ENCODE measurements around the gene SLC22A2.

SLC22A2 gene

GRCh38 chr6:160227038-160227768 is 31.4 kb downstream of the SLC22A2 start:
- TF ChIP-seq TAF1 (IDR thresholded peaks at IDR 0.05; ENCODE audit: low read depth) (no peak), TEAD4 (IDR thresholded peaks at IDR 0.05) (no peak), NFIC (IDR thresholded peaks at IDR 0.05) (no peak), RAD21 (IDR thresholded peaks at IDR 0.05; ENCODE audit: low read depth) (no peak), YY1 (IDR thresholded peaks at IDR 0.05; ENCODE audit: low read depth) (no peak), EGR1 (IDR thresholded peaks at IDR 0.05) (no peak), CREB1 (IDR thresholded peaks at IDR 0.05; ENCODE audit: low read depth) (no peak), EP300 (IDR thresholded peaks at IDR 0.05; ENCODE audit: borderline replicate concordance) (no peak), TCF12 (IDR thresholded peaks at IDR 0.05; ENCODE audit: low read depth) (no peak), CEBPB (IDR thresholded peaks at IDR 0.05) (no peak), REST (IDR thresholded peaks at IDR 0.05; ENCODE audit: low read depth) (no peak), USF1 (IDR thresholded peaks at IDR 0.05) (no peak), MAX (IDR thresholded peaks at IDR 0.05) (no peak), ZBTB7A (IDR thresholded peaks at IDR 0.05; ENCODE audit: low read depth) (no peak), FOXM1 (IDR thresholded peaks at IDR 0.05; ENCODE audit: borderline replicate concordance, low read depth) (no peak)

- TF ChIP-seq USF1 (IDR thresholded peaks at IDR 0.05), result no peak
- no peak for TF ChIP-seq CREB1 (IDR thresholded peaks at IDR 0.05; ENCODE audit: low read depth)
- no peak for TF ChIP-seq EP300 (IDR thresholded peaks at IDR 0.05; ENCODE audit: borderline replicate concordance)
- no peak for TF ChIP-seq TCF12 (IDR thresholded peaks at IDR 0.05; ENCODE audit: low read depth)
- no peak for TF ChIP-seq TEAD4 (IDR thresholded peaks at IDR 0.05)
- TF ChIP-seq NFIC (IDR thresholded peaks at IDR 0.05), result no peak
- TF ChIP-seq EGR1 (IDR thresholded peaks at IDR 0.05), result no peak
Measured at GRCh38 chr6:160226118-160226591, 32.5 kb downstream of the SLC22A2 start.

- TF ChIP-seq EGR1 (IDR thresholded peaks at IDR 0.05), result no peak
- TF ChIP-seq ZBTB7A (IDR thresholded peaks at IDR 0.05; ENCODE audit: low read depth), result no peak
- no peak for TF ChIP-seq CEBPB (IDR thresholded peaks at IDR 0.05)
- TF ChIP-seq NFIC (IDR thresholded peaks at IDR 0.05), result no peak
- TF ChIP-seq TCF12 (IDR thresholded peaks at IDR 0.05; ENCODE audit: low read depth), result no peak
- no peak for TF ChIP-seq REST (IDR thresholded peaks at IDR 0.05; ENCODE audit: low read depth)
- TF ChIP-seq RAD21 (IDR thresholded peaks at IDR 0.05; ENCODE audit: low read depth), result no peak
- no peak for TF ChIP-seq FOXM1 (IDR thresholded peaks at IDR 0.05; ENCODE audit: borderline replicate concordance, low read depth)
- TF ChIP-seq YY1 (IDR thresholded peaks at IDR 0.05; ENCODE audit: low read depth), result no peak
- TF ChIP-seq CREB1 (IDR thresholded peaks at IDR 0.05; ENCODE audit: low read depth), result no peak
Measured at GRCh38 chr6:160224639-160225237, 33.9 kb downstream of the SLC22A2 start.

- no peak for TF ChIP-seq RAD21 (IDR thresholded peaks at IDR 0.05; ENCODE audit: low read depth)
- TF ChIP-seq REST (IDR thresholded peaks at IDR 0.05; ENCODE audit: low read depth), result no peak
- no peak for TF ChIP-seq FOXM1 (IDR thresholded peaks at IDR 0.05; ENCODE audit: borderline replicate concordance, low read depth)
- TF ChIP-seq NFIC (IDR thresholded peaks at IDR 0.05), result no peak
- no peak for TF ChIP-seq ZBTB7A (IDR thresholded peaks at IDR 0.05; ENCODE audit: low read depth)
- TF ChIP-seq TAF1 (IDR thresholded peaks at IDR 0.05; ENCODE audit: low read depth), result no peak
- no peak for TF ChIP-seq TEAD4 (IDR thresholded peaks at IDR 0.05)
- TF ChIP-seq YY1 (IDR thresholded peaks at IDR 0.05; ENCODE audit: low read depth), result no peak
- TF ChIP-seq MAX (IDR thresholded peaks at IDR 0.05), result no peak
- TF ChIP-seq CEBPB (IDR thresholded peaks at IDR 0.05), result no peak
Measured at GRCh38 chr6:160222491-160222890, 36.1 kb downstream of the SLC22A2 start.

All from Ishikawa (cell line).